T-helper 2 cell treated with Interferon-gamma antibody and Interleukin-4, amounts not matched to agents 5 μg/mL and 100 μg/mL, for 36 hours (primary cell): ENCODE data around the gene HOMER1.

Experiments used
- DNase-seq: peaks from one replicate; pipeline ENCODE4 v3.0.0; 2021; ENCODE audit warnings: low spot score
- H3K27ac Mint-ChIP-seq: one replicate; pipeline ENCODE4 v1.8.0; 2021; ENCODE audit warnings: mild to moderate bottlenecking, mixed read lengths
- H3K27me3 Mint-ChIP-seq: one replicate; pipeline ENCODE4 v1.8.0; 2021; ENCODE audit warnings: low read depth, mixed read lengths
- H3K36me3 Mint-ChIP-seq: one replicate; pipeline ENCODE4 v1.8.0; 2021; ENCODE audit warnings: low read depth, mixed read lengths
- H3K4me1 Mint-ChIP-seq: one replicate; pipeline ENCODE4 v1.8.0; 2021; ENCODE audit warnings: low read depth, mixed read lengths
- H3K4me3 Mint-ChIP-seq: one replicate; pipeline ENCODE4 v1.8.0; 2022; ENCODE audit warnings: mild to moderate bottlenecking, moderate library complexity, mixed read lengths
- H3K9me3 Mint-ChIP-seq: one replicate; pipeline ENCODE4 v1.8.0; 2021; ENCODE audit warnings: mixed read lengths

Gene HOMER1

DNA sequence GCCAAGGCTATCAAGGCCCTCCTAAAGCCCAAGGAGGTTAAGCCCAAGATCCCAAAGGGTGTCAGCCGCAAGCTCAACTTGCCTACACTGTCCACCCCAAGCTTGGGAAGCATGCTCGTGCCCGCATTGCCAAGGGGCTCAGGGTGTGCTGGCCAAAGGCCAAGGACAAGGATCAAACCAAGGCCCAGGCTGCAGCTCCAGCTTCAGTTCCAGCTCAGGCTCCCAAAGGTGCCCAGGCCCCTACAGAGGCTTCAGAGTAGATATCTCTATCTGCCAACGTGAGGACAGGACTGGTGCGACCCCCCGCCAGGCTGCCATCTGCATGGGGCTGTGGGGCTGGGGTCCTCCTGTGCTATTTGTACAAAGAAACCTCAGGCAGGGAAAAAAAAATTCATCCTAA is 3.3 kb downstream of the HOMER1 start:
- H3K27ac Mint-ChIP-seq: no peak overlapping the region
- peaks cover 38% of the 10 kb centered on the region for H3K4me1 Mint-ChIP-seq
- no peak overlapping the region for H3K4me3 Mint-ChIP-seq

DNA sequence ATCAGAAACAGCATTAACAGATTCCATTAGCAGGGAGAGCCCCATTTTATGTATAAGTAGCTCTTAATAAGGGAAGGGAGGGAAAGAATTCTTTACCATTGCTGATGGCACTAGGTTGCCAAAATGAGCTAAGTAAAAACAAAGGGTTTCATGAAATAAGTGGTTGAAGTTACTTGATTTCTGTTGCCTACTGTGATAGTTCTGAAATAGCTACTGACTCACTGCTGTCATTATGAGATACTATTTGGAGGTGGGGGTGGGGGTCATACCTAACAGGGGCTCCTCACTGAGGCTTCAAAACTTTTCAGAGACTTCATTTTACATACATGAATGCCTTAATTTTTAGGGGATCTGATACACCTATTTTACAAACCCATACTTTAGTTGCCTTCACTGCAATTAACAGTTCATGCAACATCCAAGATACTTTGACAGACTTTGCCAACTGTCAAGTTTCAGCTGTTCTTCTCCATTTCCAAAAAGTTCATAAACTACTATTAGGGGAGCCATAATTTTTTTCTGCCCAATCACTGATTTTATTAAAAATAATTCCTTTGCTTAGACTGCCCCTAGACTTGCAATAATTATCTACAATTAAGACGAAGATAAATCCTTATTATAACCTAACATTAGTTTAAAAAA is 4.6 kb downstream of the HOMER1 start:
- no peak overlapping the region for H3K4me3 Mint-ChIP-seq
- no peak for DNase-seq
- H3K27me3 Mint-ChIP-seq: peaks cover 14% of the 10 kb centered on the region

More for the DNA sequence above, 3.3 kb downstream of the HOMER1 start:
- Mint-ChIP-seq H3K27me3 (peaks cover 14% of the 10 kb centered on the region), H3K36me3 (peaks cover 3% of the 10 kb centered on the region), H3K9me3 (no peaks in the 10 kb centered on the region)
- DNase-seq: no peak

DNA sequence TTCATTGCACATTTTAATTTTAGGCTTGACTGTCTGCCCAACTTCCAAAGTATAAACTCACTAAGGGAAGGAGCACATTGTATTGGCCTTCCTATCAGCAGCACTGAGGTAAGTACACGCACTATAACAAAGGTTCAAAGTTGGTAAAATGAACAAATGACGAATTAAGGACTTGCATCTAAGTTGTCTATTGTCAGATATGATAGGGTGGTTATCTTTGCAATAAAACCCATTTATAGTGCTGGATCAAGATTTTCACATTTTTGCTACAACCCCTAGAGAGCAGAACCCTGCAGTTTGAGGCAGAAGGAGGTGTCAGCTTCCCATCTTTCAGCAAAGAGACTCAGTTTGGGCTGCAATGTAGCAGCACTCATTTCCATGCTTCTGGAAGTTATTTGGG is 5.1 kb downstream of the HOMER1 start:
- Mint-ChIP-seq H3K27me3 (peaks cover 14% of the 10 kb centered on the region), H3K4me3 (no peak overlapping the region), H3K36me3 (no peaks in the 10 kb centered on the region), H3K9me3 (no peaks in the 10 kb centered on the region), H3K27ac (no peak overlapping the region), H3K4me1 (peaks cover 42% of the 10 kb centered on the region)
- DNase-seq: no peak

More for the DNA sequence above, 4.6 kb downstream of the HOMER1 start:
- H3K4me1 Mint-ChIP-seq: peaks cover 39% of the 10 kb centered on the region
- no peaks in the 10 kb centered on the region for H3K9me3 Mint-ChIP-seq
- peaks cover 1% of the 10 kb centered on the region for H3K36me3 Mint-ChIP-seq
- H3K27ac Mint-ChIP-seq: no peak overlapping the region

DNA sequence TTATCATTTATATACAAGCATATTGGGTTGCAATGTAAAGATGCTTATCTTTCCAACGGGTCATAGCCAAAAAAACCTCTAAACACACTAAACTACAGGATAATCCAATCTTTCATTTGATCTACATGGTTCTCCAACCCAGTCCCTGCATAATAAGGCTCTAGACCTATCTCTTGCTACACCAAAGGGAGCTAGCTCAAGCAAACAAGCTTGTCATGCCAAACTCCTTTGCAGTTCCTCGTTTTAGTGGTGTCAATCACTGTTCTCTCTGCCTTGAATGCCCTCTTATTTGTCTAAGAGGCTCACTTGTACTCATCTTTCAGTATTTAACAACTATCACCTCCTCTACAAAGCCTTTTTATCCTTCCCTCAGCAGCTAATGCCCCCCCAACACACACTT is 5.6 kb downstream of the HOMER1 start:
- Mint-ChIP-seq H3K9me3 (no peaks in the 10 kb centered on the region), H3K36me3 (no peaks in the 10 kb centered on the region), H3K27ac (no peak overlapping the region), H3K4me3 (no peak overlapping the region), H3K4me1 (peaks cover 42% of the 10 kb centered on the region), H3K27me3 (peaks cover 14% of the 10 kb centered on the region)
- DNase-seq: no peak

DNA sequence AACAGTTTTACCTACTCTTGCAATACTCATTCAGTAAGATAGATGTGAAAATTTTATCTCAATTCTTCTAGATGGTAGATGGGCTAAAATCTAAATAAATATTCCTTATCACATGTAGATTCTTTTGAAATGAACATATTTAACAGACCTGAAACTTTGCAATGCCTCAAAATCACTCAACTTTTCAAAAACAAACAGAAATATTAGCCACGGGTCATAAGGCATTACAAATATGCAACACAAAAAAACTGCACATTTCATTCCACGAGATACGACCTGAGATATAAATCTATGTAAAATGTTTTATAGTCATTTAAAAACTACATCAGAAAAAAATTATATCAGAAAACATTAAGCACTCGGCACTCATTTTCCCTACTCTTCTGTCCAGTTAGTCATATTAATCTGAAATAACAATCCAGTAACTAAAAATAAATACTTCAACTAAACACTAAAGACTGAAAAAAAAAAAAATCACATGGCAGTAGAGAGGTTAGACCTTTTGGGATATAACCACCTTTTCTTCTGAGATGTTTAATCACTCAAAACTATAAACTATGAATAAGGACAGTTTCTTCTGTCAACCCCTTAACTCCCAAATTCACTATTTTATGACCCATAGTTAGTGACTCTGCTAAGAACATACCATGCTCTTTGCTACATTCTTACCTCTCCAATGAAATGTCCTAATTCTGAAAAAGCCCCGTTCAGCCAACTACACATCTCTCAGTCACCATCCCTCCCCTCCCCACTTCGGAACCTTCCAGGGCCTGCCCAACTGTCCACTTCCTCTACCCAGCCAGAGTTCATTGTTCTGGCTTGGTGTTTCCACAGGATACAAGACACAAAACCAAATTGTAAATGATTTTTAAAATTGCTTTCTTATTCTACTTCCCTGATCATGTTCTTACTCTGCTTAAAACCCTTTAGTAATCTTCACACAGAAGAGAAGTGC is 6.4 kb downstream of the HOMER1 start:
- DNase-seq: no peak
- Mint-ChIP-seq H3K27me3 (peaks cover 10% of the 10 kb centered on the region), H3K27ac (no peak overlapping the region), H3K4me1 (peaks cover 34% of the 10 kb centered on the region), H3K9me3 (no peaks in the 10 kb centered on the region), H3K36me3 (no peaks in the 10 kb centered on the region), H3K4me3 (no peak overlapping the region)

DNA sequence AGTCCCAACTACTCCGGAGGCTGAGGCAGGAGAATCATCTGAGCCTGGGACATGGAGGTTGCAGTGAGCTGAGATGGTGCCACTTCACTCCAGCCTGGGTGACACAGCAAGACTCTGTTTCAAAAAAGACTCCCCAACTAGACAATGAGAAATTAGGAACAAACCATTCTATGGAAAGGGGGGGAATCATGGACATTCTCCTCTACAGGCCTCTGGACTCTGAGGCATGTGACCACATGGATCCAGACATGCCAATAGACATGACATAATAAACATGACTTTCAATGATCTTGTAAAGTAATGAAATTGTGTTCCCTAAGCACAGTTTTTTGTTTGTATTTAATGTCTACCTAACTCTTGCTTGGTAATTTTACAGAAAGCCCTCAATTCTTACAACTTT is 8.8 kb downstream of the HOMER1 start:
- H3K36me3 Mint-ChIP-seq: no peaks in the 10 kb centered on the region
- DNase-seq: no peak
- no peaks in the 10 kb centered on the region for H3K9me3 Mint-ChIP-seq

DNA sequence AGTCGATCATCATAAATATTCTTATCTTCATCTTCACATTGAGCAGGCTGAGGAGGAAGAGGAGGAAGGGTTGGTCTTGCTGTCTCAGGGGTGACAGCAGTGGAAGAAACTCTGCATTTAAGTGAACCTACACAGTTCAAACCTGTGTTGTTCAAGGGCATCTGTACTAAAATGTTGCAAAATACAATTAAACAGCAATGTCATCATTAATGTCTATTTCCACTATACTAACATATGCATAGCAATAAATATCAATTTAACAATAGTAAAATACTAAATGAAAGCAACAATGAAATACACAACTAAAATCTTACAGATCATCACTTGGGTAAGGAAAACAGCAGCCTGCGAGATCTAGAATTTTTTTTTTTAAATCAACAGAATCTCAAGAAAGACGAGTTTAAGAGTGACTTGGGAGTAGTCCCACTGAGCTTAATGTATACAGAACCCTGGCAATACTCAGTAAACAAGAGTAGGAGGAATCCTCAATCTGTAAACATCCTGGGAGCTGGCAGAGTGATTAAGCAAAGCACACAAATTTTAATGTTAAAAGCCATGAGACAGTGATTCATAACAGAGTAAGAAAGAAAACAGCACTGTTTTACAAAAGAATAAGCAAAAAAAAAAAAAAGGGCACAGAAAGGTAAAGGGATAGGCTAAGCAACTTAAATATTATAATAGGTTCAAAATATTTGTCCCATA is 10.0 kb downstream of the HOMER1 start:
- H3K27me3 Mint-ChIP-seq: no peaks in the 10 kb centered on the region
- H3K27ac Mint-ChIP-seq: no peak overlapping the region
- DNase-seq: no peak
- no peaks in the 10 kb centered on the region for H3K36me3 Mint-ChIP-seq
- no peak overlapping the region for H3K4me3 Mint-ChIP-seq
- H3K4me1 Mint-ChIP-seq: peaks cover 26% of the 10 kb centered on the region
- H3K9me3 Mint-ChIP-seq: no peaks in the 10 kb centered on the region

More for the DNA sequence above, 8.8 kb downstream of the HOMER1 start:
- Mint-ChIP-seq H3K4me3 (no peak overlapping the region), H3K27me3 (no peaks in the 10 kb centered on the region), H3K4me1 (peaks cover 26% of the 10 kb centered on the region), H3K27ac (no peak overlapping the region)

DNA sequence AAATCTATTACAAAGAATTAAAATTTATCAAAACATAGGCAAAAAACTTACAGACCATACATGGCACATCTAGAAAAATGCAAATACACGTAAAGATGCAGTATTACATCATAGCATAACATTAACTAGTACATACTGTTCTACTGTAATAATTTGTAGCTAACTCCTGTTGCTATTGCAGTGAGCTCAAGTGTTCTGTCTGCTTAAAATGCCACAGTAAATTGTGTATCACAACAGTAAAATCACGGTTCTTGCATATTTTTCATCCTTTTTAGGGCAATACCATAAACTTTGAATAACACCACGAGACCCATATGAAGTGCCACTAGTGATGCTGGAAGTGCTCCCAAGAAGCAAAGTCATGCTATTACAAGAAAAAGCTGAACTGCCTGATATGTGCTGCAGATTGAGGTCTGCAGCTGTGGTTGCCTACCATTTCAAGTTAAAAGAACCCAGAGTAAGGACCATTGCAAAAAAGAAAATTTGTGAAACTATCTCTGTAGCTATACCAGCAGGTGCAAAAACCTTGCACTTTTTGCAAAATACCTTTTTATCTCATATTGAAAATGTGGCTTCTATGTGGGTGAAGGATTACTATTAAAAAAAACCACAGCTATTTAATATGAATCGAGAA is 14.2 kb downstream of the HOMER1 start:
- H3K4me3 Mint-ChIP-seq: no peak overlapping the region
- H3K27ac Mint-ChIP-seq: no peak overlapping the region
- H3K27me3 Mint-ChIP-seq: no peaks in the 10 kb centered on the region
- peaks cover 8% of the 10 kb centered on the region for H3K4me1 Mint-ChIP-seq
- DNase-seq: no peak
- no peaks in the 10 kb centered on the region for H3K9me3 Mint-ChIP-seq
- H3K36me3 Mint-ChIP-seq: no peaks in the 10 kb centered on the region

DNA sequence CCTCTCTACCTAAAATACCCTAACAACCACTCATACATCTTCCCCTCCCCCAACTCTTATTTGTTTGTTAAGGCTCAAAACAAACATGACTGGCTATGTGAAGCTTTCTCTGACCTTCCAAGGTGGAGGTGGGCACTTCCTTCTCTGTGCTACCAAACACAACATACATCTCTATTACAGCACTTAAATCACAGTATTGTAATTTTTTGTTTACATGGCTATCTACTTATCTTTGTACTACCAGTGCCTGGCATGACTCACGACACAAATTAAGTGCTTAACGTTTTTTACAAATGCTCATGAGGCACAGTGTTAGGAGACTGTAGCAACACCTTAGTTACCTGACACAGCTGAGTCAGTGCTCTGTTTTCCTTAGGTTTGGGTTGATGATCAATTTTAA is 18.6 kb downstream of the HOMER1 start:
- Mint-ChIP-seq H3K27ac (no peak overlapping the region), H3K4me3 (no peak overlapping the region), H3K36me3 (no peaks in the 10 kb centered on the region), H3K27me3 (no peaks in the 10 kb centered on the region), H3K9me3 (no peaks in the 10 kb centered on the region), H3K4me1 (peaks cover 4% of the 10 kb centered on the region)
- no peak for DNase-seq

DNA sequence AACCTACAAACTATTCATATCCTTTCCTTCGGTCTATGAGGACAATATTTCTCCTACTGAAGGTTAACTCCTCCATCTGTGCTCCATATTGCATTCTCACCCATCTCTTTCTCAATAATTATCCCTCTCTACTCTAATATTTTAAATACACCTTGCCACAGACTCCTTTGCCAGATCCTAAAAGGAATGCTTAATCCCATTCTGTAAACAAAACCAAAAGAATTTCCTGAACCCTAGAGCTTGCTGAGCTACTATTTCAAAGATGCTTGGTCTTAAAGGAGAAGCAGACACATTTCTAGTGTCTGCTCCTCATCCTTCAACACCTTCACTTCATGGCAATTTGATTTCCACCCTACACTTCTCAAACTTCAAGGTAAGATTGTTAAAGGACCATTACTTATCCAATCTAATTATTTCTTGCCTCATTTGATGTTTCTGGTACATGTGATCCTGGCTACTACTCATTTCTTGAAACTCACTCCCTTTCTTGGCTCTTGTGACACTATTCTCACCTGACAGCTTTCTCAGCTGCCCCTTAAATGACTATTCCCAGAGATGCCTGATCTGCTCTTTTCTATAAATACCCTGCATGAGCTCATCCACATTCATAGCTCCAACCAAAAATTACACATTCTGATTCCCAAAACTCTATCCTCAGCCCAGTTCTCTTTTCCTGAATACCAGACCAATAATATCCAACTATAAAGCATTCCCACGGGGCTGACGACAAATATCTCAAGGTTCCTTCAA is 20.2 kb downstream of the HOMER1 start:
- H3K9me3 Mint-ChIP-seq: no peaks in the 10 kb centered on the region

DNA sequence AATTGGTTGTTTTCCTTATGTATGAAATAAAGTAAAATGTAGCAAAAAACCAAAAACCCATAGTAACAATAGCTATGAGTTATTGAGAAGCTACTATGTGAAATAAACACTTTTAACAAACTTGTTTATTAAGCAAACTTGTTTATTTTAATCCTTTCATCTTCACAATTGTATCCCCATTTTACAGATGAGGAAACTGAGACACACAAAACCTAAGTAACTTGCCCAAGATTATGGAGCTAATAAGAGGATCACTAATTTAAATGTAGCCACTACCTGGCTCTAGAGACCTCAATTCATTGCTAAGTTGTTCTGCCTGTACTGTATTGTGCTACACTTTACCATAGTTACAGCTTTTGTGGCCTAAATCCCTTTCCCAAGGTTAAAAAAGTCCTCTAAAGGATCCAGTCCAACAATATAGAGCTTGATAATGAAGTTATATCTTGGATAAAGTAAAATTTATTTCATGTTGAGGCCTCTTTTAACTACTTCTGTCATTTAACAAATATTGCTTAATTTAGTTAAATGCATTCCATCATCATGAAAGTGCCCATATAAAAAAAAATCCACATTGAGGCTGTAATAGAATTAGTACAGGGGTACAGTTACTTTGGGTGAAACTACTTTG is 22.1 kb downstream of the HOMER1 start:
- Mint-ChIP-seq H3K36me3 (no peaks in the 10 kb centered on the region), H3K27ac (no peak overlapping the region), H3K4me1 (no peaks in the 10 kb centered on the region), H3K9me3 (no peaks in the 10 kb centered on the region), H3K27me3 (peaks cover 2% of the 10 kb centered on the region), H3K4me3 (no peak overlapping the region)
- DNase-seq: no peak

More for the DNA sequence above, 20.2 kb downstream of the HOMER1 start:
- Mint-ChIP-seq H3K4me3 (no peak overlapping the region), H3K27me3 (peaks cover 2% of the 10 kb centered on the region), H3K27ac (no peak overlapping the region), H3K4me1 (no peaks in the 10 kb centered on the region), H3K36me3 (no peaks in the 10 kb centered on the region)
- DNase-seq: no peak

DNA sequence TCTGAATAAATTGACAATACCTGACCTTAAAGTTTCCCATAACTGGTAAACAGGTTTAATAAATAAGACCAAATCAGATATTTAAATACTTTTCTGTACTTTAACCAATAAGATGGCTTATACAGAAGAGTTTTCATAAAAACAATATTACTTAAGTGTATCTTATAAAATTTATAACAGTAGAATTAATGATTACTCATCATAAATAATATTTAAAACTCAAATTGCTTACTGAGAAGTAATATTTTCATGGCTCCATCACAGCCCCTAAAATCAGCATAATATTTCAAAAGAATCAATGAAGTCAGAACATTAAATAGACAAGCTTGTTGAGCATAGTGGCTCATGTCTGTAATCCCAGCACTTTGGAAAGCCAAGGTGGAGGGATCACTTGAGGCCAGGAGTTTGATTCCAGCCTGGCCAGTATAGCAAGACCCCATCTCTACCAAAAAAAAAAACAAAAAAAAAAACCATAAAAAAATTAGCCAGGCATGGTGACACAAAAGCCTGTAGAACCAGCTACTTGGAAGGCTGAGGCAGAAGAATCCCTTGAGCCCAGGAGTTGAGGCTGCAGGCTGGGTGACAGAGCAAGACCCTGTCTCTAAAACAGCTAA is 23.5 kb downstream of the HOMER1 start:
- H3K27me3 Mint-ChIP-seq: peaks cover 2% of the 10 kb centered on the region
- H3K9me3 Mint-ChIP-seq: no peaks in the 10 kb centered on the region
- H3K4me3 Mint-ChIP-seq: no peak overlapping the region
- no peak overlapping the region for H3K27ac Mint-ChIP-seq
- no peak for DNase-seq
- no peaks in the 10 kb centered on the region for H3K4me1 Mint-ChIP-seq
- no peaks in the 10 kb centered on the region for H3K36me3 Mint-ChIP-seq
